Panc1 (cell line): ENCODE measurements around the gene FSTL4.

ENCODE experiments used
- CTCF ChIP-seq: fragments of 450-650 bp; IDR thresholded peaks from 2 replicates; pipeline ENCODE4 v1.5.1; 2017; ENCODE audit warnings: mild to moderate bottlenecking
- POLR2AphosphoS5 ChIP-seq: IDR thresholded peaks from 2 replicates; pipeline ENCODE4 v1.6.1; 2012; ENCODE audit warnings: mild to moderate bottlenecking, low read depth, low read length, moderate library complexity
- REST ChIP-seq, 2 experiments: IDR thresholded peaks; 2 replicates each; pipeline ENCODE4 v1.6.1; 2011 to 2012; ENCODE audit warnings: low read depth in 2 of 2, control low read depth in 1 of 2, low read length in 1 of 2, mild to moderate bottlenecking in 1 of 2, moderate library complexity in 1 of 2; ENCODE audit not compliant: insufficient read depth in 1 of 2
- SIN3A ChIP-seq: IDR thresholded peaks from 2 replicates; pipeline ENCODE4 v1.6.1; 2012; ENCODE audit warnings: low read depth, mild to moderate bottlenecking, low read length, moderate library complexity, borderline replicate concordance; ENCODE audit not compliant: insufficient read depth

GRCh38 chr5:133354323-133355185 lies 257.8 kb downstream of the FSTL4 start:
- TF ChIP-seq CTCF = no peak
- no peak for TF ChIP-seq REST (IDR thresholded peaks at IDR 0.05; ENCODE audit: insufficient read depth in 1 of 2, low read depth in 2 of 2, low read length in 1 of 2)
- no peak for TF ChIP-seq POLR2AphosphoS5
- no peak for TF ChIP-seq SIN3A
